D341Med (cell line): ENCODE results near the gene DMBT1.

Experiments
- DNase-seq: peaks from one replicate; pipeline ENCODE4 v3.0.0; 2012; ENCODE audit warnings: low spot score

Gene DMBT1

DNA sequence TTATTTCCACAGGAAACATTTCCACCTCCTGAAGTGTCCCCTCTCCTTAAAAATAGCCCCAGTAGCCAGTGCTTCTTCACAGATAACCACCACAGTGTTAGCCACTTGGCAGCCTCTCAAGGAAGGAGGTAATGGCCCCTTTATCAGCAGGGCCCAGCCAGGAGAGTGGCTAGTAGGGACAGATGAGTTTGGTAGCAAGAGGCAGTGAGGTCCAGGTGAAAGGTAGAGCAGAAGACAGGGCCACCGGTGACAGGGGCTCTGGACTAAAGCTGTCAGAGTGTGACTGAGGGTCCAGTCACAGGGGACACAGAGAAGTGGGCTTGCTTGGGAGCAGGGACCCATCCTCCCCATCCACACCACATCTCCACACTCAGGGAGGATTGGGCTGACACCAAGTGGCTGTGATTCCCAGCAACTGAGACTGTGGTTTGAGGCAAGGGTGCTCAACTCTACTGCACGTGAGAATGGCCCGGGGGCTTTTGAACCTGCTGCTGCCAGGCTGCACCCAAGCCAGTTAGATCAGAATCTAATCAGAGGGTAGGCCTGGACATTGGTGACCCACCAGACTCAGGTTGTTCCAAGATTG lies 86.9 kb downstream of the DMBT1 start:
- no peak for DNase-seq

DNA sequence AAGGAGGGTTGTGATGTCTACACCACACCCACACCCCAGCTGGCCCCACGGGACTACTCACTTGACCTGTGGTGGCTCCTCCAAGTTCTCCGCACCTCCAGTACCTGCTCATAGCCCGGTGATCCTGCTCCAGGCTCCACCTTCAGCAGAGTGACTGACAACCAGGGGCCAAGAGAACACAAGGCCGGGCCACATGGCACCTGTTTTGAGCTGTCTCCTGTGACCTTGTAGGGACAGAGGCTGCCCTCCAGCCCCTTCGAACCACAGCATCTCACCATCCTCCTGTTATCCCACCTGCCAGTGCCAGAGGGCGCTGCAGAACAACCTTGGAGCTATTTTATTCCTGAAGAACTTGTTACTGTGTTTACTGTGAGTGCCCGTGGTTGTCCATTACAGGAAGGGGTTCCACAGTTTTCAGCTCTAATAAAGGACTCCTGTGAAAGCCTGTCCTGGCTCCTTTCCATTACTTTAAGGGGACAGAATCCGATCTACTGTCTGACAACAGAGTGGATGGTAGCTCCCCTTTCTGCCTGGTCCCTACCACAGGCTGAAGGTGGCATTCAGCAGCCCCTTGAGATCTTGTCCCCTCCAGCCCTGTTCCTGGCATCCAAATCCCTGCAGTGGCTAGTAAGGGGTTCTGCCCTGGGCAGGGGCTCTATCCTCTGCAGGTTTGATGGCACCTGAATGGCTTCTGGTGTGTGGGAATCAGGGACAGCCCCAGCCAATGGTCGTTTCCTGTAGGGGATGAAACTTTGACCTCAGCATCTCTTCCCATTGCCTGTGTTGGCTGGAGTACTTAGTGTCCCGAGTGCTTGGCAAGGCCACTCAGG lies 88.3 kb downstream of the DMBT1 start:
- peak; percentile 19 for DNase-seq

DNA sequence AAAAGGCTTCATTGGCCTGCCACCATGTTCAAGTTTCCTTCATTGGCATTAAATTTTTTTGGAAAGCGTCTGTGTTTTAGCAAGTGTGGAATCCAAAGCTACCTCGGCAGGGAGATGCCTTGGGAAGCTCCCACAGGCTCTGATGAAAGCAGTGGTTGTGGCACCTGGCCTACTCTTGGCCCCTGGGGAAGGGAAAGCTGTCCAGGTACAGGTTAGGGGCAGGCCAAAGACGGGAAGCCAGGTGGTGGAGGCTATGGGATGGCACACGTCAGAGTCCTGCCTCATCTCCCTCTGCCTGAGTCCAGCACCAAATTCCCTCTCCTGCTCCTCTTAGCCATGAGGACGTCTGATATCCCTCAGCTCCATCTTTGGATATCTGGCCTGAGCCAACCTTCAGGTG lies 89.3 kb downstream of the DMBT1 start:
- DNase-seq = no peak

DNA sequence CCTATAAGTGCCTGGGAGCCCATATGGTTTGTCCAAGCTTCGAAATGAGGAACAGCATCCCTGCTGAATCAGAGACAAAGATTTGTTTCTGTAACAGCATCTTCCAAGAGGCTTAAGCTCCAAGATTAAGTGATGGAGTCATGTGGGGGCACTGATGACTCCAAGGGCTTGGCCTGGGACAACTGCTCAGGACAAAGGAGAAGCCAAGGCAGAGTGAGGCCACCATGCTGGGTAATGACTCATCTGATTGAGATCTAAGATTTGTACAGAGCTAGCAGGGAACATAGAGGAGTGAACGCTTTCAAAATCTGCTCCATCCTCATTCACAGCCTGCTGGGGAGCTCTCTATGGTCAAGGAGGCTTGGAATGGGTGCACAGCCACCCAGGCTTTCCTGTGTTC lies 89.8 kb downstream of the DMBT1 start:
- DNase-seq = no peak

DNA sequence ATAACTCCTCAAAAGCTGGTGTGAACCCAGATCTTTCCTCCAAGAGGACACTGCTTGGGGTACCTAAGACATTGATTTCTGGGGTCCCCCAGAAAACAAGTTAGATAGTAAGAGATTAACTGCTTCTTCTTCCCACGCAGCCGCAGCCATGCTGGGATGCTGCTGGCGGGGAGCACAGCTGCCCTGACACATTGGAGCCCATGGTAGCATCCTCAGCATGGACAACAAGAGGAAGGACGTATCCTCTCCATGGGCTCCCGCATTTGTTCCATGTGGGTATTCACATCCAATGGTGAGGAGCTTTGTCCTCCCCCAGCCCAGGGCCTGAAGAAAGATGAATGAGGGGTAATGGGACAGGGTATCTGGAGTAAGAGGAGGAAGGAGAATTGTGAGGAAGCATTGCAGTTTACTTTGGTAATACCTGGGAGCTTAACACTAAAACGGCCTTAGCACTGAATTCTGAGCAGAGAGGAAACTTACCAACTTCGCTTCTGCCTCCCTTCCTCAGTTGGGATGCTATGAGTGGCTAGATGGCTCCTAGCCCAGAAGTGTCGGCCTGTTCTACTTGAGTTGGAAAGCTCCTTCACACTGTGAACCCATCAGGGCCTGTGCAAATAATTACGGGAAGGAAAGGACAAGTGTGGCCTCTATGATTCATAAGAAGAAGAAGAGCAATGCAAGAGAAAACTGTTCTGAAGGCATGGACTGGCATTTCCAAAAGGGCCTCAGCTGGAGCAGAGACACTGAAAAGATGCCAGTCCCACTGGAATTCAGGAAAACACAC lies 95.2 kb downstream of the DMBT1 start:
- no peak for DNase-seq

DNA sequence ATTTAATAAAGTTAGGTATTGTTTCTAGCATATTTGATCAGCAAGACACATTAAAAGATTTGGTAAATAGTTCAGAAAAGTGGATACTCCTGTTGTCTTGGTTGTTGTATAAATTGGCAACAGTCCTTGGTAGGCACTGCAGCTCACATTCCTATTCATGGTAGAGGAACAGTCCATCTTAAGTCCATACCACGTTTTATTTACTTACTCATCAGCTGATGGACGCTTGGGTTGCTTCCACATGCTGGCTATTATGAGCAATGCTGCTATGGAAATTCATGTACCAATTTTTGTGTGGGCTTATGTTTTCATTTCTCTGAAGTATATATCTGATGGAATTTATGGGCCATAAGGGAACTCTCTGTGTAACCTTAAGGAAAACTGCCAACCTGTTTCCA lies 95.8 kb downstream of the DMBT1 start:
- no peak for DNase-seq

DNA sequence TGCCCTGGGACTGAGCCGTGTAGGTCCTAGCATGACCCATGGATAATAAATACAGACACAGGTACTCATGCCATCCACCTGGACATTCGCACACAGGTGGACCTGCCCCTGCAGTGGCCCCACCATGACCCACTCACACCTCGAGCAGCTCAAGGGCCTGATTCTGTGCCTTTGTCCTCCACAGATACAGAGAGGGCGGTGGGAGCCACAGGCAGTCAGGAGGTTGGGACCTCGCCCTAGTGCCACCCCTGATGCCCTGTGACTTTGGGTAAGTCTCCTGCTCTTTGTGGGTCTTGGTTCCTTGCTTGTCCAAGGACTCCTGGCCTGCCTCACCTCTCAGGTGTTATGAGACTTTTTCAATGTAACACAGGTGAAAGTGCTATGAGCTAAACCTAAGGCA lies 96.2 kb downstream of the DMBT1 start:
- no peak for DNase-seq

DNA sequence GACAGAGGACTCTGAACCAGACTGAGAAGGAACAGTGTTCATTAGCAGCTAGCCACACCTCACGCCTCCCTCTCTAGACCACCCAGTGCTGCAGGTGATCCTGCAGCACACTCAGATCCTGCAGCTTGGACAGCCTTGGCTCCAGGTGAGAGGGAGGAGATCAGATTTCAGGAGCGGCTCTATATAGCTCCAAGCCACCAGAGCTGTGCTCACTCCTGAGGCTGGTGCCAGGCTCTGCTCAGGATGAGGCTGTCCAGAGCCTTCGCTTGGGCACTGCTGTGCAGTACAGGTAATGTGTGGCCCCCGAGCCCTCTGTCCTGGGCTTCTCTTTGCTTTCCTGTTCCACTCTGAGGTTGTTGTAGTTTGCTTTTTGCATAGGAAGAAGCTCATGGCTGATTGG lies 96.7 kb downstream of the DMBT1 start:
- DNase-seq = no peak

DNA sequence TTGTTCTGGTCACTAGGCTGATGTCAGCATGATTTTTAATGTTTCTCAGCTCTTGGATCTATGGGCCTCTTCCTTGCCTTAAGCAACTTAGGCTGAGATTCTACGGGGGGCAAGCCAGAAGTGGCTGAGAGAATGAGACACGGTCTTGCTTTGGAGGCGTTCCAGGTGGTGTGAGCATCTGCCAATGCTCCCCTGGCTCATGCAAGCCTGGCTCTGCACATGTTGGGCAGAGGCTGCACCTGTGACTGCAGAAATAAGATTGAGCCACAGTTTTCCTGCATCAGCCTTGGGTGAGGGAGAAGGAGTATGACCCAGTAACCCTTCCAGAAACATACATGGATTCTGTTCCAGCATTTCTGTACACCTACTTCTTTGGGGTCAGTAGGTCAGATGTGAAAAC lies 97.2 kb downstream of the DMBT1 start:
- DNase-seq = no peak

DNA sequence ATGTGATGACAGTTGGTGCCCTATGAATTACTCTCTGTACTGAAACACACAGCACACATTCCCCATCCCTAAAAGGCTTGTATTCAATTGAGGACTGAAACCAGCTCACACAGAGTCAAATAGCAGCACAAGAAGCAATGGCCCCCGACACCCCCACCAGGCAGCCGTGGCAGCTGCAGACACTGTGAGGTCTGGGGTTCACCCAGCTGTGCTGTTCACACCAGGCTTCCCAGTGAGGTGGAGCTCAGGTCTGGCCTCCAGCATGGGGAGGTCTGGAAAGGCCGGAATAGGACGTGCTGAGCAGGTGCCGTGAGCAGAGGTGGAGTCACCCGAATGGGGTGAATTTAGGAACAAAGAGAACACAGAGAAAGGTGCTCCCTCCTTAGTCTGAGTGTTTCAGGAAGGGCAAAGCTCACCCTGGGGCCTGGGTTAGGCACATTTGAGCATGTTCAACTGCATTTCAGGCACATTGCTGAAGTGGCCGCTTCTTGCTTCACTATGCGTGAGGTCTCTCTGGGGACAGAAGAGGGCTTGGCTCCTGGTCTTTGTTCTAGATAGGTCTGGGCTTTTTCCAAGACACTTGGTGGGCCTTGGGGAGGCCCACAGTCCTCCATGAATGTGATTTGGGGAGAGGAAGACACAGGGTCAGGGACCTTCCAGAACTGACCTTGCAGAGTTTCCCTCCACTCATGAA lies 97.9 kb downstream of the DMBT1 start:
- DNase-seq = no peak

DNA sequence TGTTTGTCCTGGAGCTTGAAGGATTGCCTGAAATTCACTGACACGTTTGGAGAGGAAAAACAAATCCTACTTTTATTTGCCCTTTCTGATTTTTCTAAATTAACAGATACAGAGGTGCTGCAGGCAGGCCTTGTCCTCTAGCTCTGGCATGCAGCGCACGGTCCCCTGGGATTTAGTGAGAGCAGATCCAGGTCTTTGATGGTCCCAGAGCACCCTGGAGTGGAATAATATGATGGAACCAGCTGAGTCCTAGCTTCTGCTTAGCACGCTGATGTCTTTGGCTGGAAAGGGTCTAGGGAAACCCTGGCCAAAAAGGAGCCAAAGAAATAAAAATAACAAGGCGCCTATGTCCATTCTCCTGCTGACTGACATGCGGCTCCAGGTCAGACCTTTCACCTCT lies 98.6 kb downstream of the DMBT1 start:
- DNase-seq = no peak

DNA sequence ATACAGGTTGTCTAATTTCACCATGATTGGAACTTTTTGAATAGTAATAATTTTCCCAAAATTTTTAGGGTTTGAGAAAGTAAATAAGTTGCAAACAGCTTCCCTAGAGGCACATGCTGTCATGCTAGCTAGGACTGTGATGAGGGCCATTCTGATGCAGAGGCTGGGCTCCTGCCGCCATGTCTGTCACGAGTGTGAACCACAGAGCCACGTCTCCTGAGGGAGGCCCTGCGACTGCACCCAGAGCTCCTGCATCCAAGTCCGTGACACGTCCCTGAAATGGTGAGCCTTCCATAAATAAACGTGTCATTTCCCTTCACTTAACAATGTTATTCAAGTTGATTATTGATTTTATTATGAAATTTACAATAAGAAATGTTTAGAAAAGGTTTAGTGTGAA lies 99.1 kb downstream of the DMBT1 start:
- DNase-seq = no peak

DNA sequence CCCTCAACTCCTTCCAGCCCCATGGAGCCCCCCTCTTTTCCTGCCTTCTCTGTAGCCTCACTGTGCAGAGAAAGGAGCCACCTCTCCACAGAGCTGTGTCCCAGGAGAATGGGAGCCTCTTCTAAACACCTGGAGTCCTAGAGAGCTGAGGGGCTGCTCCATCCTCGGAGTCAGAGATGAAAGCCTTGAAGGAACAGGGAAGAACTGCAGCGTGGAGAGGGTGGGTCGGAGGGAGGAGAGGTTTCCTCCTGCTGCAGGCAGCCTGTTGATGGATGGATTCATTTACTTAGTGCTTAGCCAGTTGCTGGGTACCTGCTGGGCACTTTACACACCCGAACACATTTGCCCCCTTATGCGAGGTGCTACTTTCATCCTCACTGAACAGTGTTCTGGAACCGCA lies 100.1 kb downstream of the DMBT1 start:
- no peak for DNase-seq

DNA sequence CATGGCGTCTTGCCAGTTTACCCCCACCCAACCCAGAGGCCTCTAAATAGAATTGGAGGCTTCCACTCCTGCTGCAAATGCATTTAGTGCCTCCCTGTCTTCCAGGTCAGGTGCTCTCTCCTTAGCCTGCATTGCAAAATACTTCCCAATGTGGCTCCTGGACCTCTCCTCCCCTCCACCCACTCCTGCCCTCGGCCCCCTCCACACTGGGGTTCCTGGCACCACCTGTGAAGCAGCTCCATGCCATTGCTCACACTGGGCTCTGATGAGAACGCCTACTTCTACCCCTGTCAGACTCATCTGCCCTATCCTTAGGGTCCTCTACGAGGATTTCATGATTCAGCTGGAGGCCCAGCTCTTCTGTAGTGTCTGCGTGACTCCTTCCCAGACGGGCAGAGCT lies 101.7 kb downstream of the DMBT1 start:
- DNase-seq = no peak

DNA sequence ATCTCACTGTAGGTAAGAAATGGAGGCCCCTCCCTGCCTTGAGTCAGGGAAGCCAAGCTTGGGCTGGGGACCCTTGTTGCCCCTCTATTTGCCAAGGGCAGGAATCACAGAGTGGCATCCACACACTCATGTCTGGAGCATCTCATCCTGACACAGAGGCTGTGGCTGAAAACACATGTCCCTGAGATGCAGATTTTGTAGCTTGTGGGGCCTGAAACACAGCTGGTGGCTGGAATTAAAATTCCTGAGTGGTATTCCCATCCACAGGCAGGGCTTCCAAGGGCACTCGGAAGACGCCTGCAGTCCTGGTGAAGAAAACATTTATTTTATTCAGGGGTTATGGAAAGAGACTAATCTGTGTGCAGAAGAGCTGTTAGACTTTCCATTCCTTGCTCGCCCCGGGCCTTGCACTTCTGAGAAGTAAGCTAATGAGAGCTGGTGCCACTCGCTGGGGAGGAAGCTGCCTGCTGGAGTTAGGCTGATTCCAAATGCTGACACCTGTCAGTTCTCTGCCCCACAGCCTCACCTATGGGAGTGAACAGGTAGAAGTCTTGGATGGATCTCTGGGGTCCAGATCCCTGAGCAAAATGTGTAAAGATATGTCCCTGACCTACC lies 103.1 kb downstream of the DMBT1 start:
- no peak for DNase-seq

DNA sequence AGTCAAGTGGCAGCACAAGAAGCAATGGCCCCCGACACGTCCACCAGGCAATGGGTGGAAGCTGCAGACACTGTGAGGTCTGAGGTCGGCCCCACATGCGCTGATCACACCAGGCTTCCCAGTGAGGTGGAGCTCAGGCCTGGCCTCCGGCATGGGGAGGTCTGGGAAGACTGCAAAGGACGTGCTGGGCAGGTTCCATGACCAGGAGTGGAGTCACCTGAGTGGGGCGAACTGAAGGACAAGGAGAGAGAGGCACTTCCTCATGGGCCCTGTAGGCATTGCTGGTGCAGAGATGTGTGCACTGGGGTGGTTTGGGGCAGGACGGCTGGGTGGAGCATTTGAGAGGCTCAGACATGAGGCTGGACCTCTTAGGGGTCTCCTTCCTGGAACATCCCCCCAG lies 103.9 kb downstream of the DMBT1 start:
- no peak for DNase-seq

DNA sequence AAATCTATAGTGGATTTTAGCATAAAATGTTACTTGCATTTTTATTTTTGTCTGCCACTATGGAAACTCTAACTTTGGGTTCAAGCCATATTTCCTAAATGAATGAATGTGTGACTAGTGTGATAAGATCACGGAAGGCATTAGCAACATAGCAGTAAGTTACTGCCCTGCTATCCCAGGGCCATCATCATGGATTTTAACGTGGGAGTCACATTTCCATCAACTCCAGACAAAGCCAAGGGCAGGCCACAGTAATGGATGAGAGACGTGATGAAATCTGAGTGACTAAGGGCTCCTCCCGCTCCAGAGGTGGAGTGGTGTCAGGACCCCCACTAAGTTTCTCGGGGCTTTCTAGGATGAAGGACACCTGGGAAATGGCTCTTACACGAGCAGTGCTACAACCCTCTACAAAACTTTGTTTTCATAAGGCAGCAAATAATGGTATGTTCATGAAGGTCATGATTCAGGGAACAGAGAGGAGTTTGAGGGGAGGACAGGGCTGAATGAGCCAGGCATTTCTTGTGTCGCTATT lies 104.8 kb downstream of the DMBT1 start:
- DNase-seq = no peak

DNA sequence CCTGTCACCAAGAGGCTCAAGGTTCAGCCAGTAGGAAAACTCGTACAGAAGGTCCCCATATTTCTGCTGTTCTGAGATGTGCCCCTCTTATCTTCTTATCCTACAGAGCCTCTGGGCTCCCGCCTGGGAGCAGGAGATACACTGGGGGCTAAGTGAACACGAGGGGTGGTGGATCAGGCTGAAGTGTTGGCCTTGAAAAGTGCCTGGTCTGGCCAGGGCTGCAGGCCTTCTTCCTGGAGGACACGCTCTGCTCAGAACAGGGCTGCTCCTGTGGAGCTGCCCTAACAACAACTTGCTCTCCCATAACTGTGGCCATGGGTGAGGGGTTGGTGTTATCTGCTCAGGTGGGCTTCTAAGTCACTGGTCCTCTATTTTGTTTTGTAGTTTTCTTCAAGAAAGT lies 105.4 kb downstream of the DMBT1 start:
- DNase-seq = no peak

DNA sequence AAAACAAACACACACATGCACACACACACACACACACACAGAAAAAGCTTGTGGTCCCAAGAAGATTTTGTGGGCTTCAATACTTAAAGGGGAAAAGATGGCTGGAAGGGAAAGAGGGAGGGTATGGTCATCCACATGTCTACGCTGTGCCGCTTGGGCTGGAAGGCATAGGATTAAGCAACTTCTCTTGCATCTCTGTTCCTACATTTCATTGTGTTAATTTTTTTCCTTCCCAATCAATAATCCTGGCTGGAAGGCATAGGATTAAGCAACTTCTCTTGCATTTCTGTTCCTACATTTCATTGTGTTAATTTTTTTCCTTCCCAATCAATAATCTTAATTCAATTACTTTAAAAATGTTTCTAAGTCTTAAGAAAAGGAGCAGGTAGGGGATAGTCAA lies 108.5 kb downstream of the DMBT1 start:
- no peak for DNase-seq

DNA sequence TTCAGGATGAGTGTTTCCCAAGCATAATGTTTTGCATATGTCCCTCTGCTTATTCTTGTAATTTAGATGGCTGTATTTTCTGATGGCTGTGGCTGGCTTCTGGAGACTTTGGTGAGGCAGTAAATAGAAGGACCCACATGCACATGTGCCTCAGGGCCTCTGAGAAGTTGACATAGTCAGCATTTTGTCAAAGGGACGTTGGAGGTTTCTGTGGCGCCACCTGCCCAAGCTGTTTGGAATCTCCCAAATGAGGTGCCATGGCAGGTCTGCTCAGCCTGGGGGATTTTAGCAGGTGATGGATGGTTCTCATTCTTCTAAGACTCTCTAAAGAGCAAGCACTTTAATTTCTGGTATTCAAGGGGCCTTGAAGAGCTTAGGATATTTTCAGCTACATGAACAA lies 109.3 kb downstream of the DMBT1 start:
- no peak for DNase-seq

DNA sequence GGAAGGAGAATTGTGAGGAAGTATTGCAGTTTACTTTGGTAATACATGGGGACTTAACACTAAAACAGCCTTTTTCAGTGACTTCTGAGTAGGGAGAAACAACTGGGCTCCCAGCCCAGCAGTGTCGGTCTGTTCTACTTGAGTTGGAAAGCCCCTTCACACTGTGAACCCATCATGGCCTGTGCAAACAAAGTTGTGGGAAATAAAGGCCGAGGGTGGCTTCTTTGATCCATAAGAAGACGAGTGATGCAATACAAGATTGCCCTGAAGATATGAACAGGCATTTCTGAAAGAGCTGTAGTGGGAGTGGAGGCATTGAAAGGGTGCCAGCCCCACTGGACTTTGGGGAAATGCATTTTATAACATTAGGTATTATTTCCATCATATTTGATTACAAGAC lies 110.8 kb downstream of the DMBT1 start:
- no peak for DNase-seq

DNA sequence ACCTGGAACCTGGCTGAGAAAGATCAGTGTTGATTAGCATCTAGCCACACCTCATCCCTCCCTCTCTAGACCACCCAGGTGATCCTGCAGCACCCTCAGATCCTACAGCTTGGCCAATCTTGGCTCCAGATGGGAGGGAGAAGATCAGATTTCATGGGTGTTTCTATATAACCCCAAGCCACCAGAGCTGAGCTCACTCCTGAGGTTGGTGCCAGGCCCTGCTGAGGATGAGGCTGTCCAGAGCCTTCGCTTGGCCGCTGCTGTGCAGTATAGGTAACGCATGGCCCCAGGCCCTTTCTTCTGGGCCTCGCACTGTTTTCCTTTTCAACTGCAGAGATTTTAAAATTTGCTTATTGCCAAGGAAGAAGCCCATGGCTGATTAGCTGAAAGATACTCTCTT lies 112.1 kb downstream of the DMBT1 start:
- no peak for DNase-seq
